Stomach (tissue), 9 donors: ENCODE data around the gene GALNT13. TPM values are rescaled to one million over a fixed set of nuclear protein-coding genes. Genes with fewer than 3 reads are reported as not detected.

Experiments used
- DNase-seq, 2 donors: peaks; one replicate each; pipeline versions ENCODE4 v3.0.0 to v3.0.0-alpha.2; 2013 to 2019
- H3K27ac ChIP-seq, 5 donors: fragments of 200-600 bp in 4 of 5; sonication (generic) in 4 of 5; one replicate each; pipeline ENCODE4 v1.5.1; 2013 to 2019; ENCODE audit warnings: mild to moderate bottlenecking in 1 of 5, moderate library complexity in 1 of 5
- H3K27me3 ChIP-seq, 3 donors: fragments of 200-600 bp; sonication (generic); one replicate each; pipeline ENCODE4 v1.5.1; 2017 to 2019; ENCODE audit warnings: mixed run types in 1 of 3
- H3K36me3 ChIP-seq, 4 donors: fragments of 200-600 bp; sonication (generic); 1 replicate in 3 of 4; 2 replicates in 1 of 4; pipeline ENCODE4 v1.5.1; 2016 to 2019
- H3K4me1 ChIP-seq, 4 donors: fragments of 200-600 bp; sonication (generic); one replicate each; pipeline ENCODE4 v1.5.1; 2016 to 2019
- H3K4me3 ChIP-seq, 4 donors: fragments of 200-600 bp; sonication (generic) in 3 of 4; one replicate each; pipeline ENCODE4 v1.5.1; 2016 to 2019; ENCODE audit warnings: mild to moderate bottlenecking in 1 of 4
- H3K9me3 ChIP-seq, 4 donors: fragments of 200-600 bp; sonication (generic); one replicate each; pipeline ENCODE4 v1.5.1; 2016 to 2019
- EP300 ChIP-seq: sonication (generic); formaldehyde crosslinking; IDR thresholded peaks from one replicate; pipeline ENCODE4 v1.6.1; 2017; ENCODE audit warnings: antibody characterized with exemption
- POLR2A ChIP-seq, 4 donors: fragments of 450-650 bp; IDR thresholded peaks; one replicate each; pipeline ENCODE4 v1.6.1; 2016; ENCODE audit warnings: antibody characterized with exemption in 4 of 4, control low read depth in 2 of 4, mild to moderate bottlenecking in 1 of 4, moderate library complexity in 1 of 4
- POLR2AphosphoS5 ChIP-seq, 3 donors: sonication (generic); formaldehyde crosslinking; IDR thresholded peaks; one replicate each; pipeline ENCODE4 v1.6.1; 2016; ENCODE audit warnings: antibody characterized with exemption in 3 of 3
- WGBS, 5 donors: extraction: QIAGEN DNeasy Blood & Tissue Kit in 3 of 5; methylation state at CpG; one replicate each; pipeline versions ENCODE4 v1.1.5 to v1.1.7; 2013 to 2018; 5-methylcytosine and 5-hydroxymethylcytosine counted together
- intact Hi-C: fragments of 100-400 bp; cut with DNase I; formaldehyde crosslinking; loops from one replicate; pipeline ENCODE4 v1.15.1; 2023; ENCODE audit warnings: low total_unique reads
- polyA plus RNA-seq, 3 donors: library from polyadenylated mRNA; stranded (reverse); fragments of 200-250 nt; gene quantifications; one replicate each; pipeline ENCODE4 v1.2.3, GENCODE V29; 2013
- total RNA-seq, 5 donors: library from RNA; depleted of rRNA; stranded (reverse); fragments of >200 nt; gene quantifications; one replicate each; pipeline versions ENCODE4 v1.1.0 to v1.2.3, GENCODE V29; 2014 to 2016
- TF ChIP-seq, protein P1 (sequence below), 7 experiments: fragments of 450-650 bp in 4 of 7; fragments of 200-600 bp in 3 of 7; sonication (generic) in 3 of 7; IDR thresholded peaks; one replicate each; pipeline ENCODE4 v1.5.1; 2016 to 2019; ENCODE audit warnings: antibody characterized with exemption in 7 of 7, control low read depth in 2 of 7, mild to moderate bottlenecking in 1 of 7
- donor health status: healthy with polysubstance abuse.
- donor health status: Bipolar disorder and iron deficiency.
- donor health status: healthy.

Gene GALNT13
- total and polyA plus RNA-seq, 8 donors: 0.15 to 6.2 (median 0.72) TPM; not detected in 3

DNA sequence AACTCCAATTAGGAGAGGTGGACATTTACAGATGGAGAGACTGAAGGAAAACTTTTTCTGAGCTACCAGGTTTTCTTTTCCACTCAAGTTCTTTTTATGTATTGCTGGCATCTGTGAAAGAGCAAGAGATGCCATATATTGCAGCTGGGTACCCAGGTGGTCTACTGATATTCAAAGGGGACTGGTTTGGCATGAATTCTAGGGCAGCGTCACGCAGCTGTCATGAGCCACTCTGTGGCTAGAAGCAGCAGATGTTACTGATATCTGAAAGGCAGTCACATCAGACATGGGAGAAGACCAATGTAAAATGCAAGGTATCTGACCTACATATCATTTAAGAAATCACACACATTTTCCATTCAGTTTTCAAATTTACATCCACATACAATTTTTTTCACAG, 408.8 kb downstream of the GALNT13 start:
- no peak overlapping the region for H3K4me3 ChIP-seq
- WGBS, 5 donors: 75 to 87% (median 80%) methylated on average over 2 of the region's 2 CpGs
- peaks cover 0 to 5% (median 2%) of the 10 kb centered on the region in 4 donors for H3K9me3 ChIP-seq

DNA sequence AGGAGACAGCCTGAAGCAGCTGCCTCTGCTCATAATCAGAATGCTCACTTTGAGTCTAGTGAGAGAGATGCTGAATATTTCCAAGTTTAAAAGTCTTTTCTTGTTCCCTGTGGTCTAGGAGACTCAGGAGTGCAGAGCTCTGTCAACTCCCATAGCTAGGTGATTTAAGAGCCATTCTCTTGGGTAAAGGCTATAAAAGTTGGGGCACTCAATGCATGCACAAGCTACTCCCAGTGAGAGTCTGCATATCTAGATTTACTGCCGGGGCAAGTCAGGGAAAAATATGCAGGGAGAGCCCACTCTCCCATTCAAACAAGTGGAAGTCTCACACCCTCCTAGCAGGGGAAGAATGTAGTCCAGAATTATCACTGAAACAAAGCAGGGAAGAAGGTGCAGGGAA, 418.1 kb downstream of the GALNT13 start:
- Histone ChIP-seq H3K36me3 (no peaks in the 10 kb centered on the region), H3K4me3 (no peak overlapping the region), H3K9me3 (peaks cover 0 to 32% (median 13%) of the 10 kb centered on the region in 4 donors), H3K4me1 (no peaks in the 10 kb centered on the region), H3K27me3 (no peaks in the 10 kb centered on the region), H3K27ac (no peak overlapping the region)
- no peak for DNase-seq
- intact Hi-C loops: no loop called here
- TF ChIP-seq POLR2A (IDR thresholded peaks at IDR 0.05) (no peak), EP300 (no peak), POLR2AphosphoS5 (IDR thresholded peaks at IDR 0.05) (no peak)
- TF ChIP-seq, protein P1, sequence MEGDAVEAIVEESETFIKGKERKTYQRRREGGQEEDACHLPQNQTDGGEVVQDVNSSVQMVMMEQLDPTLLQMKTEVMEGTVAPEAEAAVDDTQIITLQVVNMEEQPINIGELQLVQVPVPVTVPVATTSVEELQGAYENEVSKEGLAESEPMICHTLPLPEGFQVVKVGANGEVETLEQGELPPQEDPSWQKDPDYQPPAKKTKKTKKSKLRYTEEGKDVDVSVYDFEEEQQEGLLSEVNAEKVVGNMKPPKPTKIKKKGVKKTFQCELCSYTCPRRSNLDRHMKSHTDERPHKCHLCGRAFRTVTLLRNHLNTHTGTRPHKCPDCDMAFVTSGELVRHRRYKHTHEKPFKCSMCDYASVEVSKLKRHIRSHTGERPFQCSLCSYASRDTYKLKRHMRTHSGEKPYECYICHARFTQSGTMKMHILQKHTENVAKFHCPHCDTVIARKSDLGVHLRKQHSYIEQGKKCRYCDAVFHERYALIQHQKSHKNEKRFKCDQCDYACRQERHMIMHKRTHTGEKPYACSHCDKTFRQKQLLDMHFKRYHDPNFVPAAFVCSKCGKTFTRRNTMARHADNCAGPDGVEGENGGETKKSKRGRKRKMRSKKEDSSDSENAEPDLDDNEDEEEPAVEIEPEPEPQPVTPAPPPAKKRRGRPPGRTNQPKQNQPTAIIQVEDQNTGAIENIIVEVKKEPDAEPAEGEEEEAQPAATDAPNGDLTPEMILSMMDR (IDR thresholded peaks at IDR 0.05): no peak
- 74 to 86% (median 81%) methylated on average over 1 of the region's 1 CpG for WGBS, 5 donors

More for the DNA sequence above, 408.8 kb downstream of the GALNT13 start:
- DNase-seq: no peak
- Histone ChIP-seq H3K4me1 (no peaks in the 10 kb centered on the region), H3K27me3 (no peaks in the 10 kb centered on the region), H3K36me3 (no peaks in the 10 kb centered on the region), H3K27ac (no peak overlapping the region)
- TF ChIP-seq EP300 (no peak), POLR2A (IDR thresholded peaks at IDR 0.05) (no peak)
- intact Hi-C loops: no loop called here

DNA sequence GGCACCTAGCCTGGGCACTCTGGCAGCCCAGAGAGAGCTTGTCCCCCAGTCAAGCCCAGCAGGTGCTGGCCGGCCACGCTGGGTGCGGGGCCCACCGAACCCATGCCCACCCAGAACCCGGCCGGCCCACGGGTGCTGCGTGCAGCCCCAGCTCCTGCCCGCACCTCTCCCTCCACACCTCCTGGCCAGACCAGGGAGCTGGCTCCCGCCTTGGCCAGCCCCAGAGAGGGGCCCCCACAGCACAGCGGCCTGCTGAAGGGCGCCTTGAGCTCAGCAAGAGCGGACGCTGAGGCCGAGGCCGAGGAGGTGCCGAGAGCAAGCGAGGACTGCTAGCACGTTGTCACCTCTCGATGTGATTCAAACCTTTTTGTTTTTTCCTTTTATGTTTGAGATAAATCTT, 419.8 kb downstream of the GALNT13 start:
- no peak overlapping the region for H3K4me3 ChIP-seq
- WGBS, 5 donors: 92 to 97% (median 95%) methylated on average over 10 to 20 of the region's 20 CpGs
- TF ChIP-seq POLR2A (IDR thresholded peaks at IDR 0.05): no peak
- TF ChIP-seq, protein P1 (IDR thresholded peaks at IDR 0.05): no peak
- TF ChIP-seq EP300: no peak
- TF ChIP-seq POLR2AphosphoS5 (IDR thresholded peaks at IDR 0.05): no peak
- no peaks in the 10 kb centered on the region for H3K36me3 ChIP-seq
- intact Hi-C loops: no loop called here
- H3K9me3 ChIP-seq: peaks cover 0 to 32% (median 13%) of the 10 kb centered on the region in 4 donors
- H3K27me3 ChIP-seq: no peaks in the 10 kb centered on the region
- DNase-seq: no peak
- H3K27ac ChIP-seq: no peak overlapping the region
- H3K4me1 ChIP-seq: no peaks in the 10 kb centered on the region

DNA sequence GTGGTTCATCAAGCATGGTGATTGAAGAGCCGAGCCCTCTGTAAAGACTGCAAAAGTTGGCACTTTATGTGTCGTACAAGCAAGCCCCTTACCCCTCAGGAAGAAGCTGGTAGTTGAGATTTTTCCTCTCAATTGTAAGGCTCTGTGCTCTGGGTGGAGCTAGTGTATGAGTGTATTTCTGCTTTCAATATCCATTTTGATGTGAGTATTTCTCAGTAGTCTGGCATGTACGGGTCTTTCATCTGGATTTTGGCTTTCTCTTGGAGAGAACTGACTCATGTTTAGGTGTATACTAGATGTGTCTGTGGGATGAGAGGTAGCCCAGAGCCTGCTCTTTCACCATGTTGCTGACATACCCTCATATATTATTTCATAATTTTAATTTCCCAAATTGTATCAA, 420.2 kb downstream of the GALNT13 start:
- no peaks in the 10 kb centered on the region for H3K36me3 ChIP-seq
- no peak overlapping the region for H3K27ac ChIP-seq
- peaks cover 0 to 32% (median 11%) of the 10 kb centered on the region in 4 donors for H3K9me3 ChIP-seq
- no peaks in the 10 kb centered on the region for H3K27me3 ChIP-seq
- 78 to 84% (median 80%) methylated on average over 3 of the region's 3 CpGs for WGBS, 5 donors
- TF ChIP-seq POLR2AphosphoS5 (IDR thresholded peaks at IDR 0.05): no peak
- TF ChIP-seq, protein P1 (IDR thresholded peaks at IDR 0.05): no peak
- no peak for TF ChIP-seq POLR2A (IDR thresholded peaks at IDR 0.05)
- TF ChIP-seq EP300: no peak
- H3K4me1 ChIP-seq: no peaks in the 10 kb centered on the region
- H3K4me3 ChIP-seq: no peak overlapping the region
- no peak for DNase-seq
- intact Hi-C loops: no loop called here

DNA sequence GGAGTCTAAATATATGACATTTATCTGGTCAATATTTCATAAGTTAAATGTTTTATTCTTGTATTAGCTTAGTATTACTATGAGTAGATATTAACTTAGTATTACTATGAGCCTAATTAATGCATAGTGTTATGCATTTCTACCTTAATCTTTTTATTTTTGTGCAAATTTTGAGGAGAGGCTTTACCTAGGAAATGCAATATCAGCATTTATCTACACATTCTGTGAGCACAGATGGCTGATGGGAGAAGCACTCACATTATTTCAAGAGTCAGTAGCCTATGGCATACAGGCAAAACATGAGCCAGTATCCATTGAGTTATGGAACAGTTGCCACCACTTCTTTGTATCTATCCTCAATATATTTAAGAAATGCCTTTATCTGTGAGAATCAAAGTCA, 422.1 kb downstream of the GALNT13 start:
- TF ChIP-seq EP300: no peak
- TF ChIP-seq POLR2AphosphoS5 (IDR thresholded peaks at IDR 0.05): no peak
- no peak for TF ChIP-seq POLR2A (IDR thresholded peaks at IDR 0.05)
- TF ChIP-seq, protein P1 (IDR thresholded peaks at IDR 0.05): no peak
- intact Hi-C loops: no loop called here
- H3K4me1 ChIP-seq: no peaks in the 10 kb centered on the region

More for the DNA sequence above, 422.1 kb downstream of the GALNT13 start:
- Histone ChIP-seq H3K4me3 (no peak overlapping the region), H3K27ac (no peak overlapping the region), H3K9me3 (peaks cover 0 to 28% (median 2%) of the 10 kb centered on the region in 4 donors), H3K27me3 (no peaks in the 10 kb centered on the region), H3K36me3 (no peaks in the 10 kb centered on the region)
- no peak for DNase-seq
